Stimulated activated CD8-positive, alpha-beta memory T cell treated with anti-CD3 and anti-CD28 coated beads, Interleukin-12 subunit alpha, Interleukin-12 subunit beta, amount 100 ng/mL, for 1 hour (primary cell): ENCODE results near the gene RASL10B.
"Not testable (repeated sequence)": the region's sequence is repeated elsewhere in the genome, so short reads cannot be mapped to it uniquely, and the experiment has no call there.

Source experiments
- DNase-seq: peaks from one replicate; pipeline ENCODE4 v3.0.0-alpha.2; 2020; ENCODE audit warnings: low read depth

Gene RASL10B, protein sequence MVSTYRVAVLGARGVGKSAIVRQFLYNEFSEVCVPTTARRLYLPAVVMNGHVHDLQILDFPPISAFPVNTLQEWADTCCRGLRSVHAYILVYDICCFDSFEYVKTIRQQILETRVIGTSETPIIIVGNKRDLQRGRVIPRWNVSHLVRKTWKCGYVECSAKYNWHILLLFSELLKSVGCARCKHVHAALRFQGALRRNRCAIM

GRCh38 chr17:35731239-35731916 lies at the start of gene RASL10B:
TSS of gene RASL10B (plus strand) at chr17:35731639. CDS start at chr17:35735185, 3,546 bp downstream.
- peak; percentile 7 for DNase-seq

- DNase-seq, result no peak
Measured at GRCh38 chr17:35683591-35683990, 47.8 kb upstream of the RASL10B start.

DNA sequence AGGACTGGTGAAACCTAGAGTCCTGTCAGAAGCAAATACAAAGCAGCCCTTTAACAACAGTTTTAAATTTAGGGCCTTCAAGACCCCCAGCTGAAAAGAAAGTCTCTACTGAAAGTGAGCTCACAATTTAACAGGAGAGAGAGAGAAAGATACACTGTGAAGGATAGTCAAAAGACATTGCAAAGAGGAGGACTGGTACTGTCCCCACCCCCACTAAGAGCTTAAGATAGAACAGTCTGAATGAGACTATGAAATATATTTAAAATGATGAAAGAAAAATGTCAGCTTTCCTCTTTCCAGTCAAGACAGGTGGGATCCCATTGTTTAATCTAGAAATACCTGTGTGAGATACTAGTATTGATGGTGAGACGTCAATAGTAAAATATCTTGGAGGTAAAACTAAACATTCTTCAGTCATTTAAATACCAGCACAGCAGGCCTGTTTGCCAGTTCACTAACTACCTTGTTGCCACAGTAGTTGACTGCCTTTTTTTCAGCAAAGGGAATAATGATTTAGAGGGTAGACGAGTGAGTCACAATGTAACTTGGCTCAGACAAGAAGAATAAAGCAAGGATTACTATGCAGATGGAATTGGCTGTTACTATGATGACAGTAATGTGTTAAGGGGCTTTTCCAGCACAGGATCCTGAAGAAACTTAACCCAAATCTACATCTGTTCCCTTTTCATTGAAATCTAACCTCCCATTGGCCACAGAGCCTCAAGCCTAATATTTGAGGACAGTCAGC lies 47.2 kb upstream of the RASL10B start:
- DNase-seq, result no peak

GRCh38 chr17:35692512-35693210 lies 38.8 kb upstream of the RASL10B start:
- no peak for DNase-seq

DNA sequence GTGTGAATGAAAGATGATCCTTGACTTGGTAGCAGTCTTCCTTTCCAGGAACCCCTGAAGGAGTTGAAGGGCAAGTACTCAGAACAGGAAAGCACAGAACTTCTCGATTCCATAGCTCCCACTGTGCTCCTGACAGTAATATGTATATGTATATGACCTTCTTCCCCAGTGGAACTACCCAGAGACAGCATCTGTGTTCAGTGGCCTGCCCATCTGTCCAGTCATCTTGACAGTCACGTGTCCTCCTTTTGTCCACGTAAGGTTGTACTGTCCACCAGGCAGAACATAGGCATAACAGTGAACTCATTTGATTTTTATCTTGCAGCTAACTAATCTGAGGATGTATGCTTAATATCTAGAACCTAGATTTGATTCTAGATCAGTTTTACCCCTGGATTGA lies 37.8 kb upstream of the RASL10B start:
- DNase-seq, result no peak

DNA sequence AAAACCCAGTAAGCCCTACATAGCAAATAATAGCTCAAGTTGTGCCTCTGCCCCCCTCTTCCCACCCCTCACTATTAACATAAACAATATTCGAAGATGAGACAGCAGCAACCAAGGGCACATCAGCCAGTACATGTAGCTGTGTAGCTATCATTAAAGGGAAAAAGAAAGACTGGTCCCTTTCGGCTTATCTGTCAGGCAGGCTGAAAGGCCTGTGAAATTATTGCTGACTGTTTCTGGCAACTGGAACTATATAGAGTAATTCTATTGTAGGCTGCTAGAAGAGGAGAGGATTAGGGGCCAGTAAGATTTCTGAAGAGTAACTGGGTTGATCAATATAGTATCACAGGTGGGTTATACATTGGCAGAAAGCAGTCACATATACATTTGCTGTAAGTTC lies 36.5 kb upstream of the RASL10B start:
- DNase-seq, result no peak

- no peak for DNase-seq
Measured at GRCh38 chr17:35695613-35696012, 35.8 kb upstream of the RASL10B start.

GRCh38 chr17:35698800-35699199 lies 32.6 kb upstream of the RASL10B start:
- no peak for DNase-seq

DNA sequence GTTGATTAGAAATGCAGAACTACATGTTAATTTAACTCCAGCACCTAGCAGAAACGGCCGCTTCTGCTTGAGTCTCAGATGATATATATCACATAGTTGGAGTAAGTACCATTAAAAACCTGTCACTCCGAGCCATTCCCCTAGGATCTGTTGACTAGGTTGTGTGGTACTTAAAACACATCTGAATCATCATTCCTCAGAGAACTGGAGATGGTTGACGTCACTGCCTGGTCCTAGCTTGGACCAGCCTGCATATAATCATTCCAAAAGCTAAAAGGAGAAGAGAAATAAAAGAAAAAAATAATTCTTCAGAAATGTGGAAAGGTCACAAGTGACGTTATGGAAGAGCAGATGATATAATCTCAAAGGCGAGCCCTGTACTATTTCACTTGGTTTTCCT lies 31.3 kb upstream of the RASL10B start:
- DNase-seq, result no peak

- no peak for DNase-seq
Measured at GRCh38 chr17:35701491-35701890, 29.9 kb upstream of the RASL10B start.

DNA sequence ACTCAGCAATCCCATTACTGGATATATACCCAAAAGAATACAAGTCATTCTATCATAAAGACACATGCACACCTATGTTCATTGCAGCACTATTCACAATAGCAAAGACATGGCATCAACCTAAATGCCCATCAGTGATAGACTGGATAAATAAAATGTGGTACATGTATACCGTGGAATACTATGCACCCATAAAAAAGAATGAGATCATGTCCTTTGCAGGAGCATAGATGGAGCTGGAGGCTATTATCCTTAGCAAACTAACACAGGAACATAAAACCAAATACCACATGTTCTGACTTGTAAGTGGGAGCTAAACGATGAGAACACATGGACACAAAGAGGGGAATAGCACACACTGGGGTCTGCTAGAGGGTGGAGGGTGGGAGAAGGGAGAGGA lies 28.1 kb upstream of the RASL10B start:
- not testable (repeated sequence) for DNase-seq

GRCh38 chr17:35705230-35705629 lies 26.2 kb upstream of the RASL10B start:
- DNase-seq, result no peak

DNA sequence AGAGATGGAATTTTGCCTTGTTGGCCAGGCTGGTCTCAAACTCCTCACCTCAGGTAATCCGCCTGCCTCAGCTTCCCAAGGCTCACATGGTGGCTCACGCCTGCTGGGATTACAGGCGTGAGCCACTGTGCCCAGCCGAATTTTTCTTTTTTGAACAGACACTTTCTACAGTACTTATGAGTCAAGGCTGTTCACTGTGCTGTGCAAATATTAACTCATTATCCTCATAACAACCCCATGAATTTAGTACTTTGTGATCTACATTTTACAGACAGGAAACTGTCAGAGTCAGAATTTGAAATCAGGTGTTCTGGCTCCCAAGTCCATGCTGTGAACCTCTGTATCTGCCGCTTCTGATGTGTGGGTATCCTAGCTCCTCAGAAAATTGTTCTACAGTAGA lies 25.7 kb upstream of the RASL10B start:
- DNase-seq, result no peak

DNA sequence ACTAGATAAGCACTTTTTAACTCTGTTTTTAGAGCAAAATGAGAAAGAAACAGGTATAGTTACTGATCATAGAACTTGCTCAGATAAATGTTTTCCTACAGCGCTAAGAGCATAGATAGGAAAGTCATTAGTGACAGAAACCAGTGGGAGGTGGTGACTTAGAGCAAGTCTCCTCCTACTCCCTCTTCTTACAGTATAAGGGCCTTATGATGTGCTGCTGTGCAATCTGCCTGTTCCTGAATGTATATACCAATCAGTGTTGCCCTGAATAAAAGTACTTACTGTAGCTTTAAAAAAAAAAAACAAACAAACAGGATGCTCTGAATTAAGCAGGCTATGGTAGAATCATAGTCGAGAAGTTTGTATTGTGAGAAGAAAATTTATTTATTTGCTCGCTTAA lies 23.3 kb upstream of the RASL10B start:
- no peak for DNase-seq

- DNase-seq, result no peak
Measured at GRCh38 chr17:35708951-35709350, 22.5 kb upstream of the RASL10B start.

DNA sequence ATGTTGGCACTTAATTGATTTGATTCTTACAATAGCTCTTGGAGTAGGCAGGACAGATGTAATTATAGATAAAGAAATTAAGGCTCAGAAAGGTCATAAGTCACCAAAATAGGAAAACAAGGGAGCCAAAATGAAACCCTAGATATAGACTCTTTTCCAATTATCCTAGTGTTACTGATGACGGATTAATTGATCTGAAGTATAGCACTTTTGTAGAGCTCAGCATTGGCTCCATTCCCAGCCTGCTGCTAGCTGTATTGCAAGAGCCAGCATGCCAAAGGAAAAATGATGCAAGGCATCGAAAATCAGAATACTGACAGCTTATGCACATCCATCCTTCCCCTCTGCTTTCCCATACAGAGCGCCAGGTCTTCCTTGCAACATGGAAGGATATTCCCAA lies 21.6 kb upstream of the RASL10B start:
- DNase-seq, result no peak

GRCh38 chr17:35710950-35711349 lies 20.5 kb upstream of the RASL10B start:
- DNase-seq, result no peak

DNA sequence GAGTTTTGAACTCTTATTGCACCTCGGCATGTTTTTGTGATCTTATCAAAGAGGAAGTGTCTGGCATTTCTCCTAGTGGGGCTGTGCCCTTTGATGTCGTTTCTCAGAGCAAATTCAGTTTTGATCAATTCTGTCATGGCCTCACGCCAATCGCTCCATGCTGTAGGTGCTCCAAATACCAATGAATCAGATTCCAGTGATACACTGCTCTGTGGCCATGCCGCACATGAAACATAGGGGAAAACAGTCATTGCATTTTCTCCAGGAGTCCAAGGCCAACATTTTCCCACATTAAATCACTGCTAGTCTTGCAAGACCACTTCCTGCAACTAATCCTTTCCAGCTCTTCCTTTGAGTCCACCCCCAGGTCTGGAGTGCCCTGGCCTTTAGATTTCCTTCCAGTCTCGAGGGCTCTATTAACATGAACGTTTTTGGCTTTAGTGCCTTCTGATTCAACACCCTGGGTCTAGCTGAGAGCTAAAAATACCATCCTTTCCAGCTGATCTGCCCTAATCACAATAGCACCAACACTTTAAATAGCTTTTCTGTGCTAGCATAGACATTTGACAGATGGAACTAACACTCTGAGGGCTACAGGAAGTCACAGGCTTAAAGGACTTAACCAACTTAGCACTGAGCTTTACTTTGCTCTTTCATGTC lies 18.2 kb upstream of the RASL10B start:
- no peak for DNase-seq

- no peak for DNase-seq
Measured at GRCh38 chr17:35714988-35715387, 16.5 kb upstream of the RASL10B start.

DNA sequence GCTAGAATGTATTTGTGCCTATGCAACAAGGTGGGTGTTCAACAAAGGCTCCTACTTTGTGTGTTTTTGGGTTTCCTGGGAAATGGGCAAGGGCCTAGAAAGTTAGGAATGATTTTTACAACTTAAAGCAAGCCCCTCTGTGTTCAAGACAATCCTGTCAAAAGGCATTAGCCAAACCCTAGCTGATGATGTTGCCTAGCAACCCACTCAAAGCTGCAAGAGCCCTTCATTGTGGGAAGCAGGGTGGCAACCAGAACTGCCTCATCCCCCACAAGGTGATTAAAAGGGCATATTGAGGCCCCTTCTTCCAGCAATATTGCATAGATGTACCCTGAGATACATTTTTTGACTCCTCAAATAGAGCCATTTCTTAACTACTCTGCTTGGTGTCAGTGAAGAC lies 16.0 kb upstream of the RASL10B start:
- DNase-seq, result no peak

GRCh38 chr17:35716173-35716572 lies 15.3 kb upstream of the RASL10B start:
- DNase-seq, result no peak

GRCh38 chr17:35716897-35717465 lies 14.5 kb upstream of the RASL10B start:
- DNase-seq, result no peak
